HG02970 (cell line): ENCODE measurements around the gene SIK2.

Source experiments
- ATAC-seq: cut with Tn5 transposase; IDR thresholded peaks from one replicate; pipeline ENCODE4 v1.9.1; 2021; ENCODE audit warnings: mild to moderate bottlenecking, moderate library complexity, moderate number of reproducible peaks; ENCODE audit not compliant: unreplicated experiment, low FRiP score

The SIK2 gene

DNA sequence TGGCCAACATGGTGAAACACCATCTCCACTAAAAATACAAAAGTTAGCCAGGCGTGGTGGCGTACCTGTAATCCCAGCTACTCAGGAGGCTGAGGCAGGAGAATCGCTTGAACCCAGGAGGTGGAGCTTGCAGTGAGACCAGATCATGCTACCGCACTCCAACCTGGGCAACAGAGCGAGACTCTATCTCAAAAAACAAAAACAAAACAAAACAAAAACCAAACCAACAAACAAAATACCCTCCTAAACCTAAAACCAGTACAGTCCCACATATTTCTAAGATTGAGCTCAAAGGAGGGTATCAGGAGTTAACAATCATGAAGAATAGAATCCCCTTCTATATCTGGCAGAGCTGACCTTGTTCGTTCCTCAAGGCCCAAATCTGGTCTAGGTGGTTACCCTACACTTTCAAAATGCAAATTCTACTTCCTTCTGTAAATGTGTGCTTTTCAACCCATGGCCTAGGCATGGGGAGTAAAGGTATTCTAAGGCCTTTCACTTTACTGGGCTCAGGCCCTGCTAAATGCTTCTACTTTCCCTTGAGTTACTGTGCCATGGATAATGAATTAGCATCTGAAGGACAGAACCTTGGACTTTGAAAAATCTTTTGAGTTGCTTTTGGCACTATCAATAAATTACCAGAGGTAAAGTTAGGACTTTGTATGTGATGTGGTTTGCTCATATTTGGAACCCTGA is 174.3 kb downstream of the SIK2 start:
- peak; percentile 76 for ATAC-seq

DNA sequence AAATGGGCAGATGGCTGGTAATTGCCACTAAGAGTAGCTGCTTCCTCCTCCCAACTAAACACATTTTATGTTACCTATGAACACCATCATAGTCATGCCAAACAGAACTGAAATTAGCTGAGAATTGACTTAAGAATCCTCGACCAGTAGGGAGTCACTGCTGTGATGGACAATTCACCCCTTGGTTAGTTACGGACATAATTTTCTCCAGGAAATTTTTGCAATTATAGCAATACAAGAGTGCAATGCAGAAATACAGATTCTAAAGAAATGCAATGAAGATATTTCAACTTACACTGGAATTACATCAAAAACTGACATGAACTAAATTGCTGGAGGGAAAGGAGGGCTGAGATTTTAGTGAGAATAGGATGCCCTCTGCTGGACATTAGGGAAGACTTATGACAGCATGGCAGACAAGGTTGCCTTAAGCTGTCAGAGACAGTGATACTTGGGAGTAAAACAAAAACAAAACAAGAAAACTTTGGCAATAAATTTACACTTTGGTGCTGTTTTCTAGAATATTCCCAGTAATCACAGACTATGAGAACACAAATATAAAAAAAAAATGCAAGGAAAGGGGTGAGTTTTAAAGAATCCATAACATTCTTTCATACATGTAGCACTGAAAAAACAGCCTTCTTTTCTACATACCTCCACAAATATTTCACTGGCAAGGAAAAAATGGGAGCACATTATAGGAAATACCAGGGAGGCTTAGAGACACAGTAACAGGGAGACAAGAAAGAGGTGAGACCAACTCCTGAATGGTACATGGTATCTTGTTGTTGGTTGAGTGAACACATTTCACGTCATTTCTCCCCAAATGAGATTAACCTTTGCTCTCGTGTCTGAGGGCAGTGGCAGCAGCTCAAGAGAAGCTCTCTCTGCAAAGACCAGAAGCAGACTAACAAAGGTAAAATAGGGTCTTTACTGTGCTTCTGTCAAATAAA is 175.1 kb downstream of the SIK2 start:
- ATAC-seq, result peak; percentile 42

- no peak for ATAC-seq
Observed at GRCh38 chr11:111778047-111778558, 175.9 kb downstream of the SIK2 start.

GRCh38 chr11:111779118-111779517 is 176.9 kb downstream of the SIK2 start:
- no peak for ATAC-seq
